ENCODE data around the gene DNAJB4.
"Not testable (repeated sequence)": the region's sequence is repeated elsewhere in the genome, so short reads cannot be mapped to it uniquely, and the experiment has no call there.

The DNAJB4 gene

GRCh38 chr1:78064886-78065285 lies 60.1 kb downstream of the DNAJB4 start:
- not testable (repeated sequence) for DNase-seq (ENCODE audit: low read depth in 2 of 2)

Measured in stimulated activated CD4-positive, alpha-beta T cell treated with anti-CD3 and anti-CD28 coated beads, Interleukin-1b, Interleukin-23, amount 100 ng/mL, for 4 hours (primary cell).